ENCODE results near the gene SLC6A19.

SLC6A19 gene

GRCh38 chr5:1209896-1210776 is 8.7 kb downstream of the SLC6A19 start:
- DNase-seq (ENCODE audit: low read depth) = no peak

GRCh38 chr5:1210832-1211251 is 9.4 kb downstream of the SLC6A19 start:
- no peak for DNase-seq (ENCODE audit: low read depth)

GRCh38 chr5:1211701-1212100 is 10.3 kb downstream of the SLC6A19 start:
- no peak for DNase-seq (ENCODE audit: low read depth)

- DNase-seq (ENCODE audit: low read depth) = no peak
Measured at GRCh38 chr5:1212271-1212670, 10.9 kb downstream of the SLC6A19 start.

- DNase-seq (ENCODE audit: low read depth) = no peak
Measured at GRCh38 chr5:1212881-1213280, 11.5 kb downstream of the SLC6A19 start.

GRCh38 chr5:1213508-1214162 is 12.2 kb downstream of the SLC6A19 start:
- no peak for DNase-seq (ENCODE audit: low read depth)

GRCh38 chr5:1214163-1214935 is 13.0 kb downstream of the SLC6A19 start:
- no peak for DNase-seq (ENCODE audit: low read depth)

- DNase-seq (ENCODE audit: low read depth) = no peak
Measured at GRCh38 chr5:1214936-1215220, 13.5 kb downstream of the SLC6A19 start.

- DNase-seq (ENCODE audit: low read depth) = no peak
Measured at GRCh38 chr5:1215320-1216096, 14.1 kb downstream of the SLC6A19 start.

GRCh38 chr5:1216211-1216917 is 15.0 kb downstream of the SLC6A19 start:
- no peak for DNase-seq (ENCODE audit: low read depth)

- DNase-seq (ENCODE audit: low read depth) = no peak
Measured at GRCh38 chr5:1216918-1217295, 15.5 kb downstream of the SLC6A19 start.

- no peak for DNase-seq (ENCODE audit: low read depth)
Measured at GRCh38 chr5:1217596-1218206, 16.3 kb downstream of the SLC6A19 start.

- no peak for DNase-seq (ENCODE audit: low read depth)
Measured at GRCh38 chr5:1218351-1219080, 17.1 kb downstream of the SLC6A19 start.

GRCh38 chr5:1219098-1219767 is 17.8 kb downstream of the SLC6A19 start:
- no peak for DNase-seq (ENCODE audit: low read depth)

GRCh38 chr5:1219768-1220100 is 18.3 kb downstream of the SLC6A19 start:
- DNase-seq (ENCODE audit: low read depth) = no peak

- DNase-seq (ENCODE audit: low read depth) = no peak
Measured at GRCh38 chr5:1220351-1220750, 19.0 kb downstream of the SLC6A19 start.

GRCh38 chr5:1220831-1221230 is 19.4 kb downstream of the SLC6A19 start:
- no peak for DNase-seq (ENCODE audit: low read depth)

GRCh38 chr5:1221721-1222120 is 20.3 kb downstream of the SLC6A19 start:
- DNase-seq (ENCODE audit: low read depth) = no peak

GRCh38 chr5:1222147-1222546 is 20.8 kb downstream of the SLC6A19 start:
- no peak for DNase-seq (ENCODE audit: low read depth)
